Stimulated activated CD8-positive, alpha-beta memory T cell treated with anti-CD3 and anti-CD28 coated beads, Interleukin-7, amount 100 ng/mL, for 24 hours (primary cell): Measurements from ENCODE around the gene PFN4.
"Not testable (repeated sequence)": the region's sequence is repeated elsewhere in the genome, so short reads cannot be mapped to it uniquely, and the experiment has no call there.

Source experiments
- DNase-seq: peaks from one replicate; pipeline ENCODE4 v3.0.0-alpha.2; 2020; ENCODE audit warnings: low read depth

Gene PFN4

DNA sequence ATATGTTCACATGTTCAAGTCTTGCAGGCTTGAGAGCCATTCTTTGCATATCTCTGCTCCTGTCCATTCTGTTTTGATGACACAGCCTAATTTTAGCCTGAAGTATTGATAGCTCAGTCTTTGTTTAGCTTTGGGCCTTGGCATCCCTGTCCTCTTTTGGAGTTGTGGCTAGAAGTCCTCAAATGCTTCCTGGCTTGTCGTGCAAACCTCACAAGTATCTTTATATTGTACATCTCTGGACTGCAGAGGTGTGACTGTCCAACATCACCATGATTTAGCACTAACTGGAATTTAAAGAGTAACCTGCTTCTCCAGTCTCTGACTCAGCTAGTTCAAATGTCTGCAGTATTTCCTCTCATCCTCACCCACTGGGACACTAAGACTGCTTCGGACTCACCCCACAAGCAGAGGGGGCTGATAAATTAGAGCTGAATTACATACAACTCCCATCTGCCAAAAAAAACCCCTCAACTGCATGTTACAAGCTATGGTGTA lies 11.7 kb downstream of the PFN4 start:
- DNase-seq = no peak

DNA sequence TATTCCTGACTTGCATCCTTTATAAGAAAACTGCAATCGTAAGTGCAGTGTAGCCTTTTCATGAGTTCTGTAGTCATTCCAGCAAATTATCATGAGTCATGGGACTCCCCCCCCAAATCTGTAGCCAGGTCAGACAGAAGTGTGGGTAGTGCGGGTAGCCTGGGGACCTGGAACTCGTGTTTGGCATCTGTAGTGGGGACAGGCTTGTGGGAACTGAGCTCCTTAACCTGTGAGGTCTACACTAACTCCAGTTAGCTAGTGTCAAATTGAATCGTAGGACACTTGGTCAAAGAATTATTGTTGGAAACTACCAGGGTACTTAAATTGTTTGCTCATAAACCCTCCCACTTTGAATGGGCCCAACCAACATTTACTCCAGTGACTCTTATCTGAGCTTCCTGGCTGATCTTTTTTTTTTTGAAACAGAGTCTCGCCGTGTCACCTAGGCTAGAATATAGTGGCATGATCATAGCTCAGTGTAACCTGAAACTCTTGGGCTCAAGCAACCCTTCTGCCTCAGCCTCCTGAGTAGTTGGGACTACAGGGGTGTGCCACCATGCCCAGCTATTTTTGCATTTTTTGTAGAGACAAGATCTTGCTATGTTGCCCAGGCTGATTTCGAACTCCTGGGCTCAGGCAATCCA lies 12.4 kb downstream of the PFN4 start:
- no peak for DNase-seq

DNA sequence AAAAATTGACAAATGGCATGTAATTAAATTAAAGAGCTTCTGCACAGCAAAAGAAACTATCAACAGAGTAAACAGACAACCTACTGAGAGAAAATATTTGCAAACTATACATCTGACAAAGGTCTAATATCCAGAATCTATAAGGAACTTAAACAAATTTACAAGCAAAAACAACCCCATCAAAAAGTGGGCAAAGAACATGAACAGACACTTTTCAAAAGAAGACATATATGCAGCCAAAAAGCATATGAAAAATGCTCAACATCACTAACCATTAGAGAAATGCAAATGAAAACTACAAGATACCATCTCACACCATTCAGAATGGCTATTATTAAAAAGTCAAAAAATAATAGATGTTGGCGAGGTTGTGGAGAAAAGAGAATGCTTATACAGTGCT lies 13.7 kb downstream of the PFN4 start:
- DNase-seq = not testable (repeated sequence)

DNA sequence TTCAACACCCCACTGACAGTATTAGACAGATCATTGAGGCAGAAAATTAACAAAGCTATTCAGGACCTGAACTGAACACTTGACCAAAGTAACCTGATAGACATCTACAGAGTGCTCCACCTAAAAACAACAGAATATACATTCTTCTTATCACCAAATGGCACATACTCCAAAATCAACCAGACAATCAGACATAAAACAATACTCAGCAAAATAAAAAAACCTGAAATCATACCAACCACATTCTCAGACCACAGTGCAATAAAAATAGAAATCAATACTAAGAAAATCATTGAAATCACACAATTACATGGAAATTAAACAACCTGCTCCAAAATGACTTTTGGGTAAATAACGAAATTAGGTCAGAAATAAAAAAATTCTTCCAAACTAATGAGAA lies 15.8 kb downstream of the PFN4 start:
- DNase-seq = no peak

DNA sequence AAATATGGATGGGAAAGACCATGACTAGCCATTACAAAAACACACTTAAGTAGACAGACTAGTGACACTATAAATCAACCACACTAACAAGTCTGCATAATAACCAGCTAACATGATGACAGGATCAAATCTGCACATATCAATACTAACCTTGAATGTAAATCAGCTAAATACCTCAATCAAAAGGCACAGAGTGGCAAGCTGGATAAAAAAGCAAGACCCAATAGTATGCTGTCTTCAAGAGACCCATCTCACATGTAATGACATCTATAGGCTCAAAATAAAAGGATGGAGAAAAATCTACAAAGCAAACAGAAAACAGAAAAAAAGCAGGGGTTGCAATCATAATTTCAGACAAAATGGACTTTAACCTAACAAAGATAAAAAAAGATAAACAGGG lies 16.3 kb downstream of the PFN4 start:
- no peak for DNase-seq

DNA sequence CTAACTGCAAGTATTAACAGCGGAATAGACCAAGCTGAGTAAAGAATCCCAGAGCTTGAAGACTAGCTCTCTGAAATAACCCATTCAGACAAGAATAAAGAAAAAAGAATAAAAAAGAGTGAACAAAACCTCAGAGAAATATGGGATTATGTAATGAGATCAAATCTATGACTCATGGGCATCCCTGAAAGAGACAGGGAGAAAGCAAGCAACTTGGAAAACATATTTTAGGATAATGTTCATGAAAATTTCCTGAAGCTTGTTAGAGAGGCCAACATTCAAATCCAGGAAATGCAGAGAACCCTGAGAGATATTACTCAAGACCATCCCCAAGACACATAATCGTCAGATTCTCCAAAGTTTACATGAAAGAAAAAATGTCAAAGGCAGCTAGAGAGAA lies 17.3 kb downstream of the PFN4 start:
- DNase-seq = no peak

DNA sequence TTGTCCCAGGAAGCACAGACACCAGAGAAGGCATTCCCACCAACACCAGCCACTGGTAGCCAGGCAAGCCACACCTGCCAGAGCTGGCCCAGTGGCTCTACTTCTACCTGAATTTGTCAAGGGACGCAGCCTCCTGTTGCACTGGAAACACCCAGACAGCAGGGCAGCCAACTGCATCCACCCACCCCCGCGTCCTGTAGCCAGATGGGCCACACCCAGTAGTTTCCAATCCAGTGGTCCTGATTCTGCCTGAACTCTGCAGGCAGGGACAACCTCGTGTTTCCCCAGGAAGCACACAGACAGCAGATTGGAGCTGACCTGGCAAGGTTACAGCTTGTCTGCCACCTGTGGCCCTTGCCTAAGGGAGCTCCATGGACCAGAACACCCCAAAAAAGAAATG lies 18.2 kb downstream of the PFN4 start:
- no peak for DNase-seq

DNA sequence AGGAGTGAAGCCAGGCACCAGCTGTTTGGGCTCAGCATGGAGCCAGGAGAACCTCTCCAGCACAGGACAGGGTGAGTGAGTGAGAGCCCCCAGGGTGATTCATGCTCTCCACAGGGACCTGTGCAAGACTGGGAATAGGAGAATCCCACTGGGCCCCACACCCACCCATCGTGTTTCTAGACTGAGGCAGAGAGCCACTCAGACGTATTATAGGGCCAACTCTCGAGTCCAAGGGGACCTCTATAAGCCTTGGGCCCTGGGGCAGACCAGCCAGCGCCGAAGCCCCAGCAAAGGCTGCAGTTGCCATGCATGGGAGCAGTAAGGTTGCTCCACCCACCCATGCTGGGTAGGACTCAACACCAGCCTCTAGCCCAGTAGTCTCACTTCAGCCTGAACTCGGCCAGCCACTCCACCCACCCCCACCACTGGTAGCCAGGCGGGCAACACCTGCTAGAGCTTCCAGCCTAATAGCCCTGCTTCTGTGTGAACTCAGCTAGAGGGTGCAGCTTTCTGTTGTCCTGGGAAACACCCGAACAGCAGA lies 19.0 kb downstream of the PFN4 start:
- DNase-seq = no peak

DNA sequence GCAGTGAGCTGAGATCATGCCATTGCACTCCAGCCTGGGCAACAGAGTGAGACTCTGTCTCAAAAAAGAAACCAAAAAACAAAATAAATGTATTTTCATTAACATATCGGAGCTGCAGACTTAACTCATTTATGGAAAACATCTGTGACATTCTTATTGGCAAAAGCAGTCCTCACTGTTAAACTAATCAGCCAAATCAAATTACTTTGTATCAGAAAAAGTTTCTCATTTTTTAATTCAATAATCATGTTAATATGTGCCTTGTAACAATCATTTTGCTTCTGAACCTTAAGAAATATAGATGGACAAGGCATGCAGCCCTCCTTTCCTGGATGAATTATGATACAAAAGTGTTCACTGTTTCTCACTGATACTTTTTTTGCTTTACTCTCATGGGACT lies 20.5 kb downstream of the PFN4 start:
- no peak for DNase-seq

DNA sequence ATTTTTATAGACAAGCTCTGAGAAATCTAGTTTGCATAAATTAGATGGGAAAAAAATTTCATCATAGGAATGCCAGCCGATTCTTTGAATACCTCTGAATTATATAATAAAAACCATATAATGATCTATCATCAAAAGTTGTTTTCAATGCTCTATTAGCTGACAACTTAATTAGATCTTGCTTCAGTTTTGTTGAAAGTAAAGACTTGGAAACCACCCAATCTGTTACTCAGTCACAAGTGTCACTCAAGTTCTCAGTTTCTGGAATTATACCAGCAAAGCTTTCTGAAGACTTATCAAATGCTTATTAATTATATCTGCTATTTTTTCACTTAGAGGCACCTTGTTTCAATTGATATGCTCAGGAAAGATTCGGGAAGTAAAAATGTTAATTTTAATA lies 21.1 kb downstream of the PFN4 start:
- DNase-seq = no peak

DNA sequence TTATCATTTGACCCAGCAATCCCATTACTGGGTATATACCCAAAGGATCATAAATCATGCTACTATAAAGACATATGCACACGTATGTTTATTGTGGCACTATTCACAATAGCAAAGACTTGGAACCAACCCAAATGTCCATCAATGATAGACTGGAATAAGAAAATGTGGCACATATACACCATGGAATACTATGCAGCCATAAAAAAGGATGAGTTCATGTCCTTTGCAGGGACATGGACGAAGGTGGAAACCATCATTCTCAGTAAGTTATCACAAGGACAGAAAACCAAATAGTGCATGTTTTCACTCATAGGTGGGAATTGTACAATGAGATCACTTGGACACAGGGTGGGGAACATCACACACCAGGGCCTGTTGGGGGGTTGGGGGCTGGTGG lies 22.4 kb downstream of the PFN4 start:
- DNase-seq = not testable (repeated sequence)

DNA sequence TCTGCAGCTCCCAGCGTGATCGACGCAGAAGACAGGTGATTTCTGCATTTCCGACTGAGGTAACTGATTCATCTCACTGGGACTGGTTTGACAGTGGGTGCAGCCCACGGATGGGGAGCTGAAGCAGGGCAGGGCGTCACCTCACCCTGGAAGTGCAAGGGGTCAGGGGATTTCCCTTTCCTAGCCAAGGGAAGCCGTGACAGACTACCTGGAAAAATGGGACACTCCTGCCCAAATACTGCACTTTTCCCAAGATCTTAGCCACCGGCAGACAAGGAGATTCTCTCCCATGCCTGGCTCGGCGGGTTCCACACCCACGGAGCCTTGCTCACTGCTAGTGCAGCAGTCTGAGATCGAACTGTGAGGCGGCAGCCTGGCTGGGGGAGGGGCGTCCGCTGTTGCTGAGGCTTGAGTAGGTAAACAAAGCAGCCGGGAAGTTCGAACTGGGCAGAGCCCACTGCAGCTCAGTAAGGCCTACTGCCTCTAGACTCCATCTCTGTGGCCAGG lies 27.9 kb downstream of the PFN4 start:
- DNase-seq = not testable (repeated sequence)

DNA sequence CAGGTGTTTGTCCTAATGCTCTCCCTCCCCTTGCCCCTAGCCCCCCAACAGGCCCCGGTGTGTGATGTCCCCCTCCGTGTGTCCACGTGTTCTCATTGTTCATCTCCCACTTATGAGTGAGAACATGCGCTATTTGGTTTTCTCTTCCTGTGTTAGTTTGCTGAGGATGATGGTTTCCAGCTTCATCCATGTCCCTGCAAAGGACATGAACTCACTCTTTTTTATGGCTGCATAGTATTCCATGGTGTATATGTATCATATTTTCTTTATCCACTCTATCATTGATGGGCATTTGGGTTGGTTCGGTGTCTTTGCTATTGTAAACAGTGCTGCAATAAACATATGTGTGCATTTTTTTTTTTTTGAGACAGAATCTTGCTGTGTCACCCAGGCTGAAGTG lies 29.9 kb downstream of the PFN4 start:
- DNase-seq = not testable (repeated sequence)

DNA sequence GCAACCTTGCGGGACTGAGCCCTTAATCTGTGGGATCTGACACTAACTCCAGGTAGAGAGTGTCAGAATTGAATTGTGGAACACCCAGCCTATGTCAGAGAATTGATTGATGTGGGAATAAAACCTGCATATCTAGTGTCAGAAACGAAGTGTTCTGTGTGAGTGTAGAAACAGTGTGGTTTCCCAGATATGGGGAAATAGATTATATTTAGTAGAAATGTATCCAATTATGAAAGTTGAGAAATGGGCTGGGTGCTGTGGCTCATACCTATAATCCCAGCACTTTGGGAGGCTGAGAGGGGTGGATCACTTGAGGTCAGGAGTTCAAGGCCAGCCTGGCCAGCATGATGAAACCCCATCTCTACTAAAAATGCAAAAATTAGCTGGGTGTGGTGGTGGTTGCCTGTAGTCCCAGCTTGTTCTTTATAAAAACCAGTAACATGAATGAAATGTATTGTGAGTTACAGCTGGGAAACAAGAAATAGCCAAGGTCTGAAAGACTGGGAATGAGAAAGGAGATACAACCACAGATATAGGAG lies 34.2 kb downstream of the PFN4 start:
- no peak for DNase-seq

DNA sequence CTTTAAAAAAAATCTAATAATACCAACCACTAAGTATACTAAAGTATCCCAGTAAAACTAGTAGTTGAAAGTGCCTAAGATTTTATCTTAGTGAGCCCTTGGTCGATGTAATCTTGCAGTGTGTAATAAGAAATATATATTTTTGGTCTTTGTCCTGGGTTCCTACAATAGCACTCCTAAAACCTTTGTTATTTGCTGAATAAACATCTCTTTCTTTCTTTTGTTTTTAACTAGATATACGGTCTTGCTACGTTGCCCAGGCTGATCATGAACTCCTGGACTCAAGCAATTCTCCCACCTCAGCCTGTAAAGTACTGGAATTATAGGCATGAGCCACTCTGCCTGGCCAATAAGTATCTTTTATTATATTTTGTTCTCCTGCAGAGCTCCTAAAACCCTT lies 36.1 kb downstream of the PFN4 start:
- no peak for DNase-seq

DNA sequence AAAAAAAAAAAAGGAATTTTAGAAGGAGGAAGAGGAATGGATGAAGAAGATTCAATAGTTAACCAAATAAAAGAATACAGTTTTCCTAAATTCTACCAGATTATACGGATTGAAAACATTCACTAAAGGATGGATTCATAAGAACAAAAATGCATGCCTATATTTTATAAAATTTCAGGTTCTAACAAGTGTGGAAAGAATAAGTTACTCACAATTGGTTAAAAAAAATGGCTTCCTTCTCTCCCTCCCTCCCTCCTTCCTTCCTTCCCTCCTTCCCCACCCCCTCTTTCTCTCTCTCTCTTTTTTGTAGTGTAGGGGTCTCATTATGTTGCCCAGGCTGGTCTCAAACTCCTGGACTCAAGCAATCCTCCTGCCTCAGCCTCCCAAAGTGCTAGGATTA lies 36.9 kb downstream of the PFN4 start:
- no peak for DNase-seq

DNA sequence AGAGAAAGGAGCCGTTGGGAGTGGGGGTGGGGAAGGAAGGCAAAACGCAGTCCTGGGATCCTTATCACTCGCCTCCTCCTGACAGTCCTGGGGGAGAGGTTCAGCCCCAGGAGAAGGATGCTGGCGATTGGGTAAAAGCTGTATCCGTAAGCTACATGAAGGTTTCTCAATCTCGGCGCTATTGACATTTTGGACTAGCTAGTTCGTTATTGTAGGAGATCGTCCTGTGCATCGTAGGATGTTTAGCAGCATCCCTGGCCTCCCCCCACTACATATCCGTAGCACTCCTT lies 38.0 kb downstream of the PFN4 start:
- no peak for DNase-seq

DNA sequence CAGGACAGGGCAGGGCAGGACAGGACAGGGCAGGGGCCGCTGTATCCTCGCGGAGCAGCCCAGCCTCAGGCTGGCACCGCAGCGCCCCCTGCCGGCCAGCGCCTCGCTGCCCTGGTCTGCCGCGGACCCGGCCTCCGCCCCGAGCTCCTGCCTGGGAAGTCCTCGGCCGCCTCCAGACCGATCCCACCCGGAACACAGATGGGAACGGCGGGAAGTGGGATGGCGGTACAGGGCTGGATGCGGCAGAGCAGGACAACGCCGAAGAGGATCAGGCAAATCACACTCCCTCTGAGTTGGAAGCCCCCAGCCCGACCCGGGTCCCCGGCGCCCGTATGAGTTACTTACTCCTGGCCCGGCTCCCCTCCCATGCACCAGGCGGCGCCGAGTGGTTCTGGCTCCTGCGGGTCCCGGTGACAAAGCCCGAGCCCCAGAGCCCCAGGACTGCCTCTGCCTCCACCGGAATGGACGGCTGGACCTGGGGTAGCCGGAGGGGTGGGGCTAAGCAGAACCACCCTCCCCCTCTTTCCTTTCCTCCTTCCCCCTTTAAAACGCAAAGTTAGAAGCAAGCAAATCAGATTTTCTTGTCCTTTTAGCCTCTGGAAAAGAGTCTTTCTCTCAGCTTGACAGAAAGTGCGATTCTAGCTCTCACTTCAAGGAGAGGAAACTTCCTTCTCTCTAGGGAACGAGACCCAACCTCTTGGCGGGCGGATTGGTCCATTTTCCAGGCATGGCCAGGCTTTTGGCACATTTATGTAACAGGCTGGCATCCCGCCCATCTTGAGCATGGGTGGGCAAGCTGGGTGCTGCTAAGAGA lies 38.5 kb downstream of the PFN4 start, which contains the start of gene TP53I3:
TSS of gene TP53I3 (minus strand) at position 449 of the 814 bp plus-strand sequence. CDS start 508 bp downstream, outside the sequence.
- peak; percentile 68 for DNase-seq

DNA sequence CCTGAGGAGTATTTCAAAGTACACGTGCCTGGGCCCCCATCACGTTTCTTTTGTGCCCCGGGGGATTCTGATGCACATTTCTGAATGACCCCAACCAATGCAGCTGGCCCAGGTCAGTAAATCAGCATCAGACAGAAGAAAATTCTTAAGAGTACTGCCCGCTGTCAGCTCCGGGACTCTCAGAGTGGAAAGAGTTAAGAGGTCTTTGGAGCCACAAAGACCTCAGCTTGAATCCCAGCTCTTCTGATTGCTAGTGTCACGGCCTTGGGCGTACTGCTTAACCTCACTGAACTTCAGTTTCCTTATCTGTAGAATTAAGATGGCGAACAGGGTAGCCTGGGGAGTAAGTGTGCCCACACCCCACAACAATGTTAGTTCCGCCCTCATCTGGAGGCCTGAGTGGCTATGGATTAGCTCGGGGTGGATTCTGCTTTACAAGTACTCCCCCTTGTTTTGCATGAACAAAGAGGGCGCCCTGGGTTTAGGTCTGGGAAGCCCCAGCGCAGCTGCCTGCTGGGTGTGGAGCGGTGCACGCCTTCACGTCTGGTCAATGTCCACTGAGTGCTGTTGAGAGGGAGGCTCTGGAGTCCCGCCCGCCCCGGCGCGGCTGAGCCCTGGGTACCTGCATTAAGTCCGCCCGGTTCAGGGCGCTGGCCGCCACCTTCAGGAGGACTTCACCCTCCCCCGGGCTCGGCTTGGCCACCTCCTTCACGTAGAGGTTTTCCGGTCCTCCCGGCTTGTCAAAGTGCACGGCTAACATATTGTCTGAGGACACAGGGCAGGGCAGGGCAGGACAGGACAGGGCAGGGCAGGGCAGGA lies 39.4 kb downstream of the PFN4 start:
- peak; percentile 4 for DNase-seq

DNA sequence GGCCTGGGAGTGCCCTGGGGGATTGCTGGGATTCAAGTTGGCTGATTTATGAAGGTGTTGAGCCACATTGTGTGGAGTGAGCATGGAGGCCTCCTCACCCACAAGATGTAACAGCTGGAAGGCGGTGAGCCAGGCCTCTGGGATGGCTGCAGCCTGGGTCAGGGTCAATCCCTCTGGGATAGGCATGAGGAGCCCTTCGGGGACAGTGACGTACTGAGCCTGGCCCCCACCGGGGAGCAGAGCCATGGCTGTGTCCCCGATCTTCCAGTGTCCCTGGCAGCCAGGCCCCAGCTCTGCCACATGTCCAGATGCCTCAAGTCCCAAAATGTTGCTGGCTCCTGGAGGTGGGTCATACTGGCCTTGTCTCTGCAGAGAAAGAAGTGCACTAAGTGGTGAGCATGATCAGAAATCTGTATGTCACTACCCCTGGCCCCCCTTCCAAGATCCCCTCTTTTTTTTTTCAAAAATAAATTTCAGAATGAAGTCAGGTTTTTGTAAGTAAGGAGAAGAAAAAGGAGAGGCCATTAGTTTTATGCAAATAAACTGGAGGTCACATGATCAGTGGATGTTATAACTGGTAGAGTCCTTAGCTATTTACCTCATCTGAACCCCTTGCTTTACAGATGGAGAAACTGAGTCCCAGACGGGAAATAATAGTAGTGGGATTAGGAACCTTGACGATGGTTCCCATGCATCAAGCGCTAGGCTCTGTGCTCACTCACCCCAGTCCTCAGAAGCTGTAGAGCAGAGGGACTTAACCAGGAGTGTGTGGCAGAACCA lies 40.2 kb downstream of the PFN4 start:
- DNase-seq = no peak

DNA sequence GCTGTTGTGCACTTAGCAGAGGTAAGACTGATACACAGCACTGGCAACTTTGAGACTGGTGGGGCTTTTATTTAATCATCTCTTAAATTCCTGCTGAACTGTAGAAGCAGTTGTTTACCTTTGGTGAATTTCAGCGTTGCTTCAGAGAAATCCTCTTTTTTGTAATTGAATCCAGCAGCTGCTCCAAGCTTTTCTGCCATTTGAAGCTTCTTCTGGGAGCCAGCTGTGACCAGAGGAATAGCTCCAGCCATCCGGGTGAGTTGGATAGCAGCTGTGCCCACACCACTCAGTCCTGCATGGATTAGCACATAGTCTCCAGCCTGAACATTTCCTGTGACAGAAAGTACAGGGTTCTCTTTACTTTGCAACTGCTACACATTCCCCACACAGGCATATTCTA lies 42.4 kb downstream of the PFN4 start:
- DNase-seq = no peak
